K562 (cell line): Measurements from ENCODE around the gene FAM219B. TPM values are rescaled to one million over a fixed set of nuclear protein-coding genes. Genes with fewer than 3 reads are reported as not detected.

ENCODE experiments used
- ATAC-seq: fragments of 200-7000 bp; cut with Tn5 transposase; 3 replicates; pipeline ENCODE4 v1.9.1; 2020; ENCODE audit warnings: moderate library complexity
- BruUV-seq: library from RNA; stranded (reverse); fragments of 400-500 nt; replicated peaks from 2 replicates; lab custom pipeline; 2021; lab: Mats Ljungman, UMichigan
- CTCF ChIA-PET: fragments of 300-600 bp; formaldehyde crosslinking; extraction: SDS; loops from one replicate; lab custom pipeline; 2021; ENCODE audit warnings: low intra/inter-chr PET ratio; lab: Yijun Ruan, JAX
- POLR2A ChIA-PET: fragments of 300-600, 350-650 bp; sonication (Branson Sonifier 250); formaldehyde crosslinking; extraction: SDS; loops from one replicate; lab custom pipeline; 2021; ENCODE audit warnings: antibody characterized with exemption, inconsistent platforms; lab: Yijun Ruan, JAX
- DNase-seq, 4 experiments: peaks; one replicate each; pipeline versions ENCODE4 v3.0.0 to v3.0.0-alpha.2; 2011 to 2018; ENCODE audit warnings: low spot score in 3 of 4, mixed read lengths in 3 of 4; ENCODE audit errors: extremely low read depth in 1 of 4
- FAIRE-seq: peaks from 2 replicates; lab custom pipeline; 2011; peaks lifted over from hg19 to GRCh38; lab: Jason Lieb, UNC
- H2AFZ ChIP-seq: 2 replicates; pipeline ENCODE4 v1.6.0; 2011; ENCODE audit warnings: low read depth, low read length, control low read depth, inconsistent platforms
- H3K27ac ChIP-seq: fragments of 200-600 bp; 3 replicates; pipeline ENCODE4 v1.8.0; 2011; ENCODE audit warnings: low read depth, mild to moderate bottlenecking, control low read depth, inconsistent platforms, low read length, moderate library complexity, mixed read lengths; ENCODE audit errors: extremely low read depth
- H3K27me3 ChIP-seq, 2 experiments: fragments of 300-600 bp in 1 of 2; 2 replicates in 1 of 2; 3 replicates in 1 of 2; pipeline versions ENCODE4 v1.6.0 to v1.8.0; 2011; ENCODE audit warnings: inconsistent platforms in 2 of 2, low read length in 2 of 2, mild to moderate bottlenecking in 1 of 2, mixed read lengths in 1 of 2, moderate library complexity in 1 of 2; ENCODE audit not compliant: control insufficient read depth in 2 of 2, insufficient read depth in 2 of 2
- H3K36me3 ChIP-seq: fragments of 300-600 bp; 3 replicates; pipeline ENCODE4 v1.8.0; 2011; ENCODE audit warnings: mild to moderate bottlenecking, low read length, inconsistent platforms; ENCODE audit not compliant: control insufficient read depth, insufficient read depth
- H3K4me1 ChIP-seq, 2 experiments: fragments of 200-600 bp in 1 of 2; replicated peaks in 1 of 2; 2 replicates in 1 of 2; 3 replicates in 1 of 2; pipeline versions ENCODE4 v1.5.1 to v1.8.0; 2011; ENCODE audit warnings: inconsistent platforms in 2 of 2, low read length in 2 of 2, mild to moderate bottlenecking in 1 of 2, mixed read lengths in 1 of 2, moderate library complexity in 1 of 2; ENCODE audit not compliant: control insufficient read depth in 2 of 2, insufficient read depth in 2 of 2
- H3K4me2 ChIP-seq: 2 replicates; pipeline ENCODE4 v1.6.1; 2011; ENCODE audit warnings: low read length, control low read depth, inconsistent platforms, mixed read lengths; ENCODE audit not compliant: insufficient read depth
- H3K4me3 ChIP-seq: fragments of 200-600 bp; sonication (generic), shearing (Covaris generic); 2 replicates; pipeline ENCODE4 v1.5.1; 2016; ENCODE audit warnings: control low read depth, inconsistent platforms
- H3K79me2 ChIP-seq: fragments of 200-600 bp; 3 replicates; pipeline ENCODE4 v1.8.0; 2011; ENCODE audit warnings: low read length, inconsistent platforms; ENCODE audit not compliant: control insufficient read depth, insufficient read depth
- H3K9ac ChIP-seq, 2 experiments: 2 replicates each; pipeline versions ENCODE4 v1.6.0 to v1.6.1; 2011; ENCODE audit warnings: low read depth in 2 of 2, low read length in 2 of 2, control low read depth in 1 of 2, inconsistent platforms in 1 of 2, mild to moderate bottlenecking in 1 of 2, mixed read lengths in 1 of 2; ENCODE audit not compliant: insufficient read depth in 1 of 2
- H3K9me1 ChIP-seq: one replicate; pipeline ENCODE4 v1.6.0; 2011; ENCODE audit warnings: inconsistent platforms, mild to moderate bottlenecking, low read length, moderate library complexity; ENCODE audit not compliant: control insufficient read depth, insufficient read depth
- H3K9me3 ChIP-seq: replicated peaks from 2 replicates; pipeline ENCODE4 v1.5.1; 2011; ENCODE audit warnings: low read depth, low read length, inconsistent platforms; ENCODE audit not compliant: control insufficient read depth, insufficient read depth
- H4K20me1 ChIP-seq: replicated peaks from 2 replicates; pipeline ENCODE4 v1.6.1; 2011; ENCODE audit warnings: low read length, inconsistent platforms, mixed read lengths; ENCODE audit not compliant: control insufficient read depth, insufficient read depth
- CHAMP1 ChIP-seq: fragments of 450-650 bp; IDR thresholded peaks from 2 replicates; pipeline ENCODE4 v1.6.1; 2016; ENCODE audit warnings: mild to moderate bottlenecking
- EHMT2 ChIP-seq: fragments of 450-650 bp; IDR thresholded peaks from 2 replicates; pipeline ENCODE4 v1.6.1; 2018; ENCODE audit warnings: antibody characterized with exemption
- ETV1 ChIP-seq: fragments of 450-650 bp; conservative IDR thresholded peaks from 2 replicates; pipeline ENCODE4 v1.6.1; 2016; ENCODE audit warnings: missing genetic modification characterization, control low read depth, low read depth, missing compliant biosample characterization
- MYC ChIP-seq, 2 experiments: fragments of 250-450 bp in 1 of 2; sonication (Bioruptor Pico) in 1 of 2; IDR thresholded peaks; 2 replicates each; pipeline versions ENCODE4 v1.5.1 to v1.6.1; 2012 to 2021; ENCODE audit warnings: low read depth in 2 of 2, borderline replicate concordance in 1 of 2, improper control_type of control experiment in 1 of 2, low read length in 1 of 2, mild to moderate bottlenecking in 1 of 2, moderate library complexity in 1 of 2
- PHF8 ChIP-seq: fragments of 200-600 bp; sonication (generic); IDR thresholded peaks from 2 replicates; pipeline ENCODE4 v1.6.1; 2012; ENCODE audit warnings: mixed run types, mild to moderate bottlenecking, inconsistent platforms, low read length, moderate library complexity, borderline replicate concordance
- SAFB2 ChIP-seq: fragments of 200-400 bp; formaldehyde crosslinking; IDR thresholded peaks from 2 replicates; pipeline ENCODE4 v1.6.1; 2018; ENCODE audit warnings: borderline replicate concordance, low read length, low read depth, moderate library complexity; ENCODE audit not compliant: severe bottlenecking
- TBL1XR1 ChIP-seq, 2 experiments: IDR thresholded peaks; 2 replicates each; pipeline ENCODE4 v1.6.1; 2012; ENCODE audit warnings: improper control_type of control experiment in 2 of 2, low read length in 2 of 2, mild to moderate bottlenecking in 1 of 2
- TSC22D4 ChIP-seq: fragments of 450-650 bp; IDR thresholded peaks from 2 replicates; pipeline ENCODE4 v1.6.1; 2016; ENCODE audit warnings: missing genetic modification characterization, missing biosample characterization, control low read depth
- USF1 ChIP-seq: sonication (generic); formaldehyde crosslinking; IDR thresholded peaks from 2 replicates; pipeline ENCODE4 v1.9.0; 2022; ENCODE audit warnings: mild to moderate bottlenecking, missing genetic modification reagents
- ZNF282 ChIP-seq: sonication (generic); formaldehyde crosslinking; IDR thresholded peaks from 2 replicates; pipeline ENCODE4 v1.8.1; 2023; ENCODE audit warnings: missing genetic modification reagents
- WGBS: fragments of 100-300 bp; shearing (Covaris generic); methylation state at CpG from one replicate; pipeline ENCODE4 v1.1.6; 2016; ENCODE audit warnings: low coverage, mixed read lengths; ENCODE audit not compliant: insufficient coverage; ENCODE audit errors: missing lambda C conversion rate; 5-methylcytosine and 5-hydroxymethylcytosine counted together
- in situ Hi-C: fragments of 300-500 bp; cut with MboI; formaldehyde crosslinking; loops from 4 replicates; pipeline ENCODE4 v1.15.0; 2018; ENCODE audit warnings: inconsistent platforms, mixed read lengths
- intact Hi-C: fragments of 100-400 bp; cut with micrococcal nuclease; formaldehyde crosslinking; loops from 2 replicates; pipeline ENCODE4 v1.14.2; 2022
- polyA plus RNA-seq, 8 experiments: library from polyadenylated mRNA; depleted of rRNA in 4 of 8; stranded (reverse) in 5 of 8; unstranded in 3 of 8; fragments of >200 nt; fragmentation: Nextera tagmentation in 2 of 8; fragmentation: Illumina TruSeq in 1 of 8; extraction: Ambion mirVana in 2 of 8; extraction: Trizol in 1 of 8; gene quantifications; 2 replicates each; pipeline versions ENCODE4 v1.2.1 to v1.2.3, GENCODE V29; 2011 to 2014; ENCODE audit warnings: inconsistent platforms in 1 of 8, missing spikeins in 1 of 8
- total RNA-seq, 7 experiments: library from RNA; depleted of rRNA in 6 of 7; stranded (reverse); fragments of >200 nt in 6 of 7; fragmentation: Illumina TruSeq in 2 of 7; extraction: Trizol in 2 of 7; gene quantifications; 2 replicates each; pipeline versions ENCODE4 v1.2.1 to v1.2.3, GENCODE V29; 2011 to 2021; ENCODE audit warnings: low replicate concordance in 1 of 7

Gene FAM219B
- total and polyA plus RNA-seq, 9 of the 15 experiments (the other 6 are each of a cell fraction or from before 2014, with no cell fraction given): 6.8 to 50.4 (median 29.4) TPM

- Histone ChIP-seq H3K9ac (no peak overlapping the region), H3K4me1 (peaks cover 16 to 25% of the 10 kb centered on the region in 2 experiments; a peak in 4 of 5 replicates)
- TF ChIP-seq TSC22D4 (tag) (no peak), USF1 (CRISPR knock-in tag) (0 out of 2 replicates have a peak, but pooled peaks have one; percentile 20)
- TF ChIP-seq, all 486 proteins: peak for 1
- Histone ChIP-seq H3K36me3 (peaks cover 51% of the 10 kb centered on the region; the same call in 2 of the 3 replicates), H3K27me3 (no peaks in the 10 kb centered on the region), H4K20me1 (no peaks in the 10 kb centered on the region; the same call in 1 of the 2 replicates), H3K9me3 (no peaks in the 10 kb centered on the region), H3K79me2 (peaks cover 24% of the 10 kb centered on the region), H2AFZ (no peak overlapping the region), H3K4me3 (no peak overlapping the region), H3K27ac (no peak overlapping the region), H3K9me1 (peaks cover 4% of the 10 kb centered on the region), H3K4me2 (no peak overlapping the region)
- ChIA-PET CTCF (no interaction called here), POLR2A (interaction anchor here (0.9 to 1.3 kb wide), 2 partner anchors 9 to 13 kb away, joined by 4 read pairs; partner anchors contain the start of gene FAM219B)
- in situ Hi-C loops: no loop called here
- FAIRE-seq (no peak), ATAC-seq (no peak), DNase-seq (no peak)
- no TSS peak for BruUV-seq
- intact Hi-C loops: loop anchor here (5.0 kb wide), 1 partner anchor 51 kb away; the partner anchor contains the start of gene ULK3
- 85% methylated on average over 2 of the region's 2 CpGs for WGBS
These were observed 13.7 kb downstream of the FAM219B start for GRCh38 chr15:74892931-74893330.

GRCh38 chr15:74892313-74892712, 14.3 kb downstream of the FAM219B start:
- 93% methylated on average over 3 of the region's 3 CpGs for WGBS
- BruUV-seq: no TSS peak
- FAIRE-seq (no peak), DNase-seq (no peak), ATAC-seq (no peak)
- H3K27me3 ChIP-seq: no peaks in the 10 kb centered on the region
- peaks cover 45% of the 10 kb centered on the region; the same call in 2 of the 3 replicates for H3K36me3 ChIP-seq
- H3K4me3 ChIP-seq: no peak overlapping the region
- H3K9ac ChIP-seq: peak overlapping the region in 1 of 2 experiments; percentile 67; a peak in 1 of 4 replicates
- H3K4me2 ChIP-seq: no peak overlapping the region
- H3K4me1 ChIP-seq: peaks cover 18 to 25% of the 10 kb centered on the region in 2 experiments; a peak in 4 of 5 replicates
- no peak overlapping the region for H3K27ac ChIP-seq
- peaks cover 24% of the 10 kb centered on the region for H3K79me2 ChIP-seq
- no peaks in the 10 kb centered on the region; the same call in 1 of the 2 replicates for H4K20me1 ChIP-seq
- intact Hi-C loops (loop anchor here (5.0 kb wide), 1 partner anchor 50 kb away; the partner anchor contains the start of gene ULK3), in situ Hi-C loops (no loop called here)
- ChIA-PET POLR2A (interaction anchor here (1.0 to 1.6 kb wide), 2 partner anchors 10 to 14 kb away, joined by 4 to 5 read pairs; partner anchors contain the start of gene FAM219B), CTCF (no interaction called here)
- no peak overlapping the region for H2AFZ ChIP-seq
- no peaks in the 10 kb centered on the region for H3K9me3 ChIP-seq
- H3K9me1 ChIP-seq: peaks cover 4% of the 10 kb centered on the region
- TF ChIP-seq EHMT2: no peak
- TF ChIP-seq MYC (IDR thresholded peaks at IDR 0.05; ENCODE audit: low read depth, low read length): no peak
- TF ChIP-seq MYC (CRISPR knock-in tag; IDR thresholded peaks at IDR 0.05; ENCODE audit: borderline replicate concordance, low read depth): no peak
- no peak for TF ChIP-seq CHAMP1
- TF ChIP-seq TBL1XR1 (IDR thresholded peaks at IDR 0.05; ENCODE audit: low read length in 2 of 2): no peak
- no peak for TF ChIP-seq ETV1 (tag)
- TF ChIP-seq SAFB2: no peak
- TF ChIP-seq ZNF282: no peak
- no peak for TF ChIP-seq PHF8
